Liver (tissue), 3 donors: ENCODE results near the gene TENT5C.

ENCODE experiments used
- CTCF ChIP-seq: fragments of 150-350 bp; IDR thresholded peaks from 2 replicates; pipeline ENCODE4 v1.5.1; 2017; ENCODE audit warnings: improper control_type of control experiment, low read depth, low read length; ENCODE audit not compliant: missing input control
- GABPA ChIP-seq, 2 donors: IDR thresholded peaks in 1 of 2; conservative IDR thresholded peaks in 1 of 2; 2 replicates each; pipeline ENCODE4 v1.6.1; 2016; ENCODE audit warnings: antibody characterized with exemption in 2 of 2, mild to moderate bottlenecking in 1 of 2, moderate library complexity in 1 of 2
- RAD21 ChIP-seq, 2 donors: IDR thresholded peaks; 2 replicates each; pipeline ENCODE4 v1.6.1; 2016; ENCODE audit warnings: antibody characterized with exemption in 2 of 2, mild to moderate bottlenecking in 2 of 2
- TAF1 ChIP-seq: conservative IDR thresholded peaks from 2 replicates; pipeline ENCODE4 v1.6.1; 2016; ENCODE audit warnings: antibody characterized with exemption, mild to moderate bottlenecking
- ZBTB33 ChIP-seq: IDR thresholded peaks from 2 replicates; pipeline ENCODE4 v1.6.1; 2016; ENCODE audit warnings: antibody characterized with exemption
- donor health status: healthy.
- donor health status: healthy.

- TF ChIP-seq RAD21 (IDR thresholded peaks at IDR 0.05) = no peak
- no peak for TF ChIP-seq TAF1
- TF ChIP-seq CTCF = no peak
- TF ChIP-seq GABPA (IDR thresholded peaks at IDR 0.05 in 1 of 2, conservative IDR thresholded peaks at IDR 0.05 in 1 of 2) = peak in 1 of 2 donors; percentile 1
- TF ChIP-seq ZBTB33 = no peak
These were observed 28.1 kb downstream of the TENT5C start for GRCh38 chr1:117633936-117634335.
